Smooth muscle cell (in vitro differentiated cells): ENCODE results near the gene BRICD5. TPM values are rescaled to one million over a fixed set of nuclear protein-coding genes. Genes with fewer than 3 reads are reported as not detected.

Experiments used
- DNase-seq: peaks from one replicate; lab custom pipeline; 2025; ENCODE audit not compliant: unreplicated experiment; lab: John Stamatoyannopoulos, UW
- H2AFZ ChIP-seq: fragments of 200-600 bp; sonication (generic); 2 replicates; pipeline ENCODE4 v1.6.0; 2016; ENCODE audit warnings: antibody characterized with exemption, low read depth, mild to moderate bottlenecking
- H3F3A ChIP-seq: fragments of 200-600 bp; sonication (generic); 2 replicates; pipeline ENCODE4 v1.6.0; 2017; ENCODE audit warnings: antibody characterized with exemption, low read depth
- H3K27ac ChIP-seq: fragments of 200-600 bp; sonication (generic); 2 replicates; pipeline ENCODE4 v1.5.1; 2016; ENCODE audit warnings: low read depth, mild to moderate bottlenecking
- H3K27me3 ChIP-seq: fragments of 200-600 bp; sonication (generic); 2 replicates; pipeline ENCODE4 v1.6.1; 2016; ENCODE audit warnings: low read depth, mild to moderate bottlenecking
- H3K36me3 ChIP-seq: fragments of 200-600 bp; sonication (generic); 2 replicates; pipeline ENCODE4 v1.5.1; 2016; ENCODE audit warnings: low read depth
- H3K4me1 ChIP-seq: fragments of 200-600 bp; sonication (generic); 2 replicates; pipeline ENCODE4 v1.5.1; 2016; ENCODE audit warnings: low read depth
- H3K4me2 ChIP-seq: fragments of 200-600 bp; sonication (generic); 2 replicates; pipeline ENCODE4 v1.6.0; 2016; ENCODE audit warnings: mild to moderate bottlenecking
- H3K4me3 ChIP-seq: fragments of 200-600 bp; sonication (generic); 2 replicates; pipeline ENCODE4 v1.5.1; 2016; ENCODE audit warnings: mild to moderate bottlenecking
- H3K79me2 ChIP-seq: fragments of 200-600 bp; sonication (generic); 2 replicates; pipeline ENCODE4 v1.6.0; 2016; ENCODE audit warnings: low read depth, mild to moderate bottlenecking
- H3K9ac ChIP-seq: fragments of 200-600 bp; sonication (generic); 2 replicates; pipeline ENCODE4 v1.6.0; 2016; ENCODE audit warnings: low read depth
- H3K9me3 ChIP-seq: fragments of 200-600 bp; sonication (generic); replicated peaks from 2 replicates; pipeline ENCODE4 v1.5.1; 2016; ENCODE audit warnings: low read depth
- H4K20me1 ChIP-seq: fragments of 200-600 bp; sonication (generic); 2 replicates; pipeline ENCODE4 v1.6.0; 2016; ENCODE audit warnings: low read depth
- CTCF ChIP-seq: fragments of 200-600 bp; sonication (generic); IDR thresholded peaks from 2 replicates; pipeline ENCODE4 v1.5.1; 2017; ENCODE audit warnings: borderline replicate concordance, mild to moderate bottlenecking, antibody characterized with exemption; ENCODE audit not compliant: insufficient read depth, poor library complexity, severe bottlenecking
- WGBS: methylation state at CpG from one replicate; pipeline ENCODE4 v1.1.7; 2016; ENCODE audit warnings: low lambda C conversion rate; 5-methylcytosine and 5-hydroxymethylcytosine counted together
- polyA plus RNA-seq: library from polyadenylated mRNA; unstranded; fragments of >200 nt; fragmentation: Nextera tagmentation; extraction: Ambion mirVana; gene quantifications from 2 replicates; pipeline ENCODE4 v1.2.1, GENCODE V29; 2016
- total RNA-seq: library from RNA; depleted of rRNA; stranded (reverse); fragments of >200 nt; gene quantifications from 2 replicates; pipeline ENCODE4 v1.2.3, GENCODE V29; 2014

The BRICD5 gene
- total and polyA plus RNA-seq, 2 experiments from 2014 or later, result 2.0 to 4.7 TPM

GRCh38 chr16:2213817-2214718 is 3.4 kb upstream of the BRICD5 start:
- 1% methylated on average over 74 of the region's 98 CpGs for WGBS
- TF ChIP-seq CTCF, result no peak
- Histone ChIP-seq H3K27ac (peak overlapping the region; percentile 60), H3K4me2 (peak overlapping the region; percentile 99), H3K4me1 (peaks cover 13% of the 10 kb centered on the region), H3K9ac (peak overlapping the region; percentile 81), H3F3A (no peaks in the 10 kb centered on the region), H3K79me2 (peaks cover 19% of the 10 kb centered on the region), H4K20me1 (peaks cover 15% of the 10 kb centered on the region), H3K9me3 (no peaks in the 10 kb centered on the region), H3K27me3 (no peaks in the 10 kb centered on the region), H2AFZ (no peak overlapping the region), H3K4me3 (peak overlapping the region; percentile 90), H3K36me3 (no peaks in the 10 kb centered on the region)
- DNase-seq, result no peak

- H3K4me3 ChIP-seq, result peak overlapping the region; percentile 90
- peak overlapping the region; percentile 81 for H3K9ac ChIP-seq
- H3K79me2 ChIP-seq, result peaks cover 19% of the 10 kb centered on the region
- H3K4me2 ChIP-seq, result peak overlapping the region; percentile 99
- no peaks in the 10 kb centered on the region for H3F3A ChIP-seq
- 85% methylated on average over 19 of the region's 19 CpGs for WGBS
- H3K27ac ChIP-seq, result no peak overlapping the region
- no peak for DNase-seq
- no peak for TF ChIP-seq CTCF
- H3K36me3 ChIP-seq, result no peaks in the 10 kb centered on the region
- H4K20me1 ChIP-seq, result peaks cover 15% of the 10 kb centered on the region
- no peaks in the 10 kb centered on the region for H3K27me3 ChIP-seq
- H3K4me1 ChIP-seq, result peaks cover 13% of the 10 kb centered on the region
- H3K9me3 ChIP-seq, result no peaks in the 10 kb centered on the region
- H2AFZ ChIP-seq, result no peak overlapping the region
Measured at GRCh38 chr16:2212362-2213324, 2.0 kb upstream of the BRICD5 start.

GRCh38 chr16:2211923-2212347 is 1.3 kb upstream of the BRICD5 start:
- H3K9ac ChIP-seq, result no peak overlapping the region
- H2AFZ ChIP-seq, result no peak overlapping the region
- H3K4me3 ChIP-seq, result no peak overlapping the region
- no peaks in the 10 kb centered on the region for H3F3A ChIP-seq
- TF ChIP-seq CTCF, result no peak
- WGBS, result 96% methylated on average over 11 of the region's 11 CpGs
- peaks cover 13% of the 10 kb centered on the region for H3K4me1 ChIP-seq
- H4K20me1 ChIP-seq, result peaks cover 15% of the 10 kb centered on the region
- no peaks in the 10 kb centered on the region for H3K9me3 ChIP-seq
- H3K27ac ChIP-seq, result no peak overlapping the region
- DNase-seq, result no peak
- H3K4me2 ChIP-seq, result no peak overlapping the region
- no peaks in the 10 kb centered on the region for H3K36me3 ChIP-seq
- H3K79me2 ChIP-seq, result peaks cover 19% of the 10 kb centered on the region
- H3K27me3 ChIP-seq, result no peaks in the 10 kb centered on the region
